WTC11 (cell line): ENCODE data around the gene NUDT12. TPM values are rescaled to one million over a fixed set of nuclear protein-coding genes. Genes with fewer than 3 reads are reported as not detected.

Experiments
- ATAC-seq: fragments of 200-7000 bp; cut with Tn5 transposase; 2 replicates; pipeline ENCODE4 v1.10.0; 2021; ENCODE audit warnings: mild to moderate bottlenecking, moderate library complexity
- CTCF ChIA-PET: fragments of 300-600 bp; sonication (Branson Sonifier 250); formaldehyde crosslinking; loops from one replicate; lab custom pipeline; 2021; ENCODE audit warnings: antibody characterized with exemption; lab: Charles Lee
- POLR2A ChIA-PET: fragments of 350-600 bp; sonication (Branson Sonifier 250); formaldehyde crosslinking; loops from one replicate; lab custom pipeline; 2021; ENCODE audit warnings: antibody characterized with exemption; lab: Charles Lee
- DNase-seq: peaks from one replicate; pipeline ENCODE4 v3.0.0; 2021; ENCODE audit warnings: low spot score
- H3K27ac Mint-ChIP-seq: 2 replicates; pipeline ENCODE4 v1.8.0; 2021; ENCODE audit warnings: mixed read lengths
- H3K27me3 Mint-ChIP-seq: 2 replicates; pipeline ENCODE4 v1.8.0; 2021; ENCODE audit warnings: low read depth, mild to moderate bottlenecking, moderate library complexity, mixed read lengths
- H3K36me3 Mint-ChIP-seq: 2 replicates; pipeline ENCODE4 v1.8.0; 2021; ENCODE audit warnings: mixed read lengths
- H3K4me1 Mint-ChIP-seq: 2 replicates; pipeline ENCODE4 v1.8.0; 2022; ENCODE audit warnings: mixed read lengths
- H3K4me3 Mint-ChIP-seq: 2 replicates; pipeline ENCODE4 v1.8.0; 2021; ENCODE audit warnings: mild to moderate bottlenecking, moderate library complexity, mixed read lengths
- H3K9me3 Mint-ChIP-seq: 2 replicates; pipeline ENCODE4 v1.8.0; 2021; ENCODE audit warnings: mixed read lengths
- E2F4 ChIP-seq: sonication (generic); formaldehyde crosslinking; IDR thresholded peaks from 2 replicates; pipeline ENCODE4 v1.8.1; 2022; ENCODE audit warnings: low read depth, mild to moderate bottlenecking, moderate library complexity, missing genetic modification reagents, borderline replicate concordance
- FOXP1 ChIP-seq: sonication (generic); formaldehyde crosslinking; IDR thresholded peaks from 2 replicates; pipeline ENCODE4 v1.8.0; 2022; ENCODE audit warnings: missing genetic modification reagents, mild to moderate bottlenecking, moderate library complexity, borderline replicate concordance
- NFYB ChIP-seq: sonication (generic); formaldehyde crosslinking; conservative IDR thresholded peaks from 2 replicates; pipeline ENCODE4 v1.8.0; 2022; ENCODE audit warnings: low read depth, missing genetic modification reagents
- OVOL2 ChIP-seq: fragments of 250-450 bp; sonication (Bioruptor Pico); IDR thresholded peaks from 2 replicates; pipeline ENCODE4 v1.9.0; 2021; ENCODE audit warnings: mild to moderate bottlenecking, borderline replicate concordance
- PRDM15 ChIP-seq: sonication (generic); formaldehyde crosslinking; IDR thresholded peaks from 2 replicates; pipeline ENCODE4 v1.8.0; 2022; ENCODE audit warnings: missing genetic modification reagents
- SMAD4 ChIP-seq: sonication (generic); formaldehyde crosslinking; IDR thresholded peaks from 2 replicates; pipeline ENCODE4 v1.8.0; 2022; ENCODE audit warnings: mild to moderate bottlenecking, missing genetic modification reagents
- USF1 ChIP-seq: sonication (generic); formaldehyde crosslinking; IDR thresholded peaks from 2 replicates; pipeline ENCODE4 v1.8.0; 2022; ENCODE audit warnings: mild to moderate bottlenecking, missing genetic modification reagents
- ZNF232 ChIP-seq: sonication (generic); formaldehyde crosslinking; IDR thresholded peaks from 2 replicates; pipeline ENCODE4 v1.8.0; 2022; ENCODE audit warnings: mild to moderate bottlenecking, missing genetic modification reagents
- ZNF423 ChIP-seq: fragments of 250-450 bp; sonication (Bioruptor Pico); IDR thresholded peaks from 2 replicates; pipeline ENCODE4 v2.1.2; 2022; ENCODE audit warnings: mild to moderate bottlenecking, moderate library complexity
- ZNF671 ChIP-seq: fragments of 250-450 bp; sonication (Bioruptor Pico); IDR thresholded peaks from 2 replicates; pipeline ENCODE4 v1.8.0; 2021; ENCODE audit warnings: mild to moderate bottlenecking
- total RNA-seq: library from RNA; stranded (reverse); gene quantifications from 3 replicates; pipeline ENCODE4 v1.2.3, GENCODE V29; 2021
- TF ChIP-seq, protein P1 (sequence below): fragments of 200-600 bp; IDR thresholded peaks from 2 replicates; pipeline ENCODE4 v1.8.0; 2022; ENCODE audit warnings: antibody characterized with exemption

Gene NUDT12
- total RNA-seq, 1 experiment from 2014 or later: 16.0 TPM

DNA sequence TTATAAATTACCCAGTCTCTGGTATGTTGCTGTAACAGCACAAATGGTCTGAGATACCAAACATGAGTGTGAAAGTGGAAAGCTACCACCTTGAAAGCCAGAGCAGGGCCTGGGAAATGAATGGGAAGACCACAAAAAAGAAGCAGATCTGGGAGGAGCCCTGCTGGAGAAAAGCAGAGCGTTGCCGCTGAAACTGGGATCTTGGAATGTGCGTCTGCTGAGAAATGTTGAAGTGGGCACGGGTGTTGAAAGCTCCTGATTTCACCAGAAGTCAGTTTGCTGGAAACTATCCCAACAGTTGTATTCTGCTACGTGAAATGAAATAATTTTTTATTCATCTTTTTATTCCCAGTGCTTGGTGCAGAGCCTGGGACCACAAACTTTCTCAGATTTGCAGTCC, 40.0 kb downstream of the NUDT12 start:
- ChIA-PET POLR2A (no interaction called here), CTCF (no interaction called here)
- peaks cover 7% of the 10 kb centered on the region for H3K4me1 Mint-ChIP-seq
- no peaks in the 10 kb centered on the region for H3K27me3 Mint-ChIP-seq
- H3K27ac Mint-ChIP-seq: no peak overlapping the region
- no peak overlapping the region for H3K4me3 Mint-ChIP-seq
- ATAC-seq (0 out of 2 replicates have a peak, but pooled peaks have one; percentile 22), DNase-seq (no peak)
- no peak for TF ChIP-seq FOXP1 (CRISPR knock-in tag)
- no peak for TF ChIP-seq PRDM15
- H3K9me3 Mint-ChIP-seq: no peaks in the 10 kb centered on the region
- no peaks in the 10 kb centered on the region for H3K36me3 Mint-ChIP-seq

GRCh38 chr5:103519550-103519949, 43.0 kb downstream of the NUDT12 start:
- no peak overlapping the region for H3K27ac Mint-ChIP-seq
- H3K4me3 Mint-ChIP-seq: no peak overlapping the region
- H3K4me1 Mint-ChIP-seq: peaks cover 10% of the 10 kb centered on the region
- no peaks in the 10 kb centered on the region for H3K9me3 Mint-ChIP-seq
- ChIA-PET POLR2A (interaction anchor here (0.5 kb wide), 1 partner anchor 67 kb away, joined by 3 read pairs; no protein-coding TSS in a partner anchor), CTCF (interaction anchor here (0.6 to 2.0 kb wide), 22 partner anchors 12 to 326 kb away, joined by 3 to 25 read pairs (median 5); partner anchors contain the start of genes MACIR and NUDT12)
- no peaks in the 10 kb centered on the region for H3K27me3 Mint-ChIP-seq
- peak; percentile 83 for ATAC-seq
- no peaks in the 10 kb centered on the region for H3K36me3 Mint-ChIP-seq
- TF ChIP-seq, protein P1, sequence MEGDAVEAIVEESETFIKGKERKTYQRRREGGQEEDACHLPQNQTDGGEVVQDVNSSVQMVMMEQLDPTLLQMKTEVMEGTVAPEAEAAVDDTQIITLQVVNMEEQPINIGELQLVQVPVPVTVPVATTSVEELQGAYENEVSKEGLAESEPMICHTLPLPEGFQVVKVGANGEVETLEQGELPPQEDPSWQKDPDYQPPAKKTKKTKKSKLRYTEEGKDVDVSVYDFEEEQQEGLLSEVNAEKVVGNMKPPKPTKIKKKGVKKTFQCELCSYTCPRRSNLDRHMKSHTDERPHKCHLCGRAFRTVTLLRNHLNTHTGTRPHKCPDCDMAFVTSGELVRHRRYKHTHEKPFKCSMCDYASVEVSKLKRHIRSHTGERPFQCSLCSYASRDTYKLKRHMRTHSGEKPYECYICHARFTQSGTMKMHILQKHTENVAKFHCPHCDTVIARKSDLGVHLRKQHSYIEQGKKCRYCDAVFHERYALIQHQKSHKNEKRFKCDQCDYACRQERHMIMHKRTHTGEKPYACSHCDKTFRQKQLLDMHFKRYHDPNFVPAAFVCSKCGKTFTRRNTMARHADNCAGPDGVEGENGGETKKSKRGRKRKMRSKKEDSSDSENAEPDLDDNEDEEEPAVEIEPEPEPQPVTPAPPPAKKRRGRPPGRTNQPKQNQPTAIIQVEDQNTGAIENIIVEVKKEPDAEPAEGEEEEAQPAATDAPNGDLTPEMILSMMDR: peak; percentile 14; the same call in 1 of the 2 replicates
- TF ChIP-seq ZNF671 (CRISPR knock-in tag) (no peak), NFYB (no peak), SMAD4 (CRISPR knock-in tag) (no peak), USF1 (CRISPR knock-in tag) (no peak), PRDM15 (no peak)
- DNase-seq: peak; percentile 27

GRCh38 chr5:103514371-103514770, 48.2 kb downstream of the NUDT12 start:
- no peaks in the 10 kb centered on the region for H3K36me3 Mint-ChIP-seq

More at GRCh38 chr5:103514371-103514770, 48.2 kb downstream of the NUDT12 start:
- Mint-ChIP-seq H3K27ac (no peak overlapping the region; the same call in 1 of the 2 replicates), H3K27me3 (no peaks in the 10 kb centered on the region)
- POLR2A ChIA-PET: no interaction called here
- CTCF ChIA-PET: interaction anchor here (1.0 to 2.0 kb wide), 5 partner anchors 15 to 282 kb away, joined by 3 to 6 read pairs (median 4); partner anchors contain the start of gene MACIR
- peak; percentile 39 for ATAC-seq
- TF ChIP-seq USF1 (CRISPR knock-in tag) (no peak), OVOL2 (no peak), E2F4 (CRISPR knock-in tag) (no peak), ZNF423 (CRISPR knock-in tag) (no peak), ZNF232 (no peak)
- TF ChIP-seq, all 79 proteins: peak for 0
- no peaks in the 10 kb centered on the region for H3K9me3 Mint-ChIP-seq
- no peak overlapping the region for H3K4me3 Mint-ChIP-seq
- H3K4me1 Mint-ChIP-seq: peaks cover 17% of the 10 kb centered on the region
- no peak for DNase-seq
